Liver (tissue), 9 donors: ENCODE data around the gene KDM7A. TPM values are rescaled to one million over a fixed set of nuclear protein-coding genes. Genes with fewer than 3 reads are reported as not detected.

Experiments
- DNase-seq: peaks from one replicate; pipeline ENCODE4 v3.0.0-alpha.2; 2017; ENCODE audit warnings: low spot score
- H3K27ac ChIP-seq, 2 donors: one replicate each; pipeline ENCODE4 v1.7.0; 2013; ENCODE audit warnings: inconsistent platforms in 2 of 2, low read length in 2 of 2, control low read depth in 1 of 2, low read depth in 1 of 2, mild to moderate bottlenecking in 1 of 2
- H3K27me3 ChIP-seq, 4 donors: one replicate each; pipeline versions ENCODE4 v1.6.1 to v1.7.0; 2013; ENCODE audit warnings: low read length in 3 of 4, inconsistent platforms in 1 of 4, mild to moderate bottlenecking in 1 of 4, moderate library complexity in 1 of 4; ENCODE audit not compliant: control insufficient read depth in 4 of 4, insufficient read depth in 4 of 4
- H3K36me3 ChIP-seq, 4 donors: one replicate each; pipeline versions ENCODE4 v1.6.1 to v1.7.0; 2013; ENCODE audit warnings: low read length in 3 of 4, mild to moderate bottlenecking in 3 of 4, low read depth in 1 of 4, moderate library complexity in 1 of 4; ENCODE audit not compliant: control insufficient read depth in 4 of 4, insufficient read depth in 3 of 4
- H3K4me1 ChIP-seq, 4 donors: one replicate each; pipeline versions ENCODE4 v1.6.1 to v1.7.0; 2013; ENCODE audit warnings: low read length in 3 of 4, mild to moderate bottlenecking in 3 of 4, moderate library complexity in 1 of 4; ENCODE audit not compliant: control insufficient read depth in 4 of 4, insufficient read depth in 4 of 4
- H3K4me3 ChIP-seq, 3 donors: one replicate each; pipeline versions ENCODE4 v1.6.1 to v1.7.0; 2013; ENCODE audit warnings: low read length in 3 of 3, control low read depth in 1 of 3, low read depth in 1 of 3, mild to moderate bottlenecking in 1 of 3
- H3K9ac ChIP-seq, 2 donors: one replicate each; pipeline ENCODE4 v1.7.0; 2013; ENCODE audit warnings: low read length in 2 of 2, mild to moderate bottlenecking in 2 of 2, moderate library complexity in 2 of 2, control low read depth in 1 of 2, low read depth in 1 of 2
- H3K9me3 ChIP-seq, 4 donors: one replicate each; pipeline versions ENCODE4 v1.6.1 to v1.7.0; 2013; ENCODE audit warnings: low read length in 3 of 4; ENCODE audit not compliant: control insufficient read depth in 4 of 4
- EGR1 ChIP-seq, 2 donors: IDR thresholded peaks; 2 replicates each; pipeline ENCODE4 v1.6.1; 2016 to 2018; ENCODE audit warnings: antibody characterized with exemption in 2 of 2, low read depth in 2 of 2
- FOXA1 ChIP-seq: IDR thresholded peaks from 2 replicates; pipeline ENCODE4 v1.6.1; 2016; ENCODE audit warnings: antibody characterized with exemption
- FOXA2 ChIP-seq: IDR thresholded peaks from 2 replicates; pipeline ENCODE4 v1.6.1; 2016; ENCODE audit warnings: antibody characterized with exemption
- GABPA ChIP-seq, 2 donors: IDR thresholded peaks in 1 of 2; conservative IDR thresholded peaks in 1 of 2; 2 replicates each; pipeline ENCODE4 v1.6.1; 2016; ENCODE audit warnings: antibody characterized with exemption in 2 of 2, mild to moderate bottlenecking in 1 of 2, moderate library complexity in 1 of 2
- HNF4A ChIP-seq, 2 donors: conservative IDR thresholded peaks; 2 replicates each; pipeline ENCODE4 v1.6.1; 2016; ENCODE audit warnings: antibody characterized with exemption in 2 of 2, mild to moderate bottlenecking in 2 of 2
- HNF4G ChIP-seq: IDR thresholded peaks from 2 replicates; pipeline ENCODE4 v1.6.1; 2016; ENCODE audit warnings: antibody characterized with exemption
- JUND ChIP-seq, 2 donors: IDR thresholded peaks; 2 replicates each; pipeline ENCODE4 v1.6.1; 2016; ENCODE audit warnings: antibody characterized with exemption in 2 of 2
- NR2F2 ChIP-seq: IDR thresholded peaks from 2 replicates; pipeline ENCODE4 v1.6.1; 2016; ENCODE audit warnings: antibody characterized with exemption
- RAD21 ChIP-seq, 2 donors: IDR thresholded peaks; 2 replicates each; pipeline ENCODE4 v1.6.1; 2016; ENCODE audit warnings: antibody characterized with exemption in 2 of 2, mild to moderate bottlenecking in 2 of 2
- RXRA ChIP-seq, 2 donors: IDR thresholded peaks; 2 replicates each; pipeline ENCODE4 v1.6.1; 2017 to 2018; ENCODE audit warnings: antibody characterized with exemption in 2 of 2, mild to moderate bottlenecking in 1 of 2
- SP1 ChIP-seq: IDR thresholded peaks from 2 replicates; pipeline ENCODE4 v1.6.1; 2018; ENCODE audit warnings: antibody characterized with exemption, mild to moderate bottlenecking
- TAF1 ChIP-seq: conservative IDR thresholded peaks from 2 replicates; pipeline ENCODE4 v1.6.1; 2016; ENCODE audit warnings: antibody characterized with exemption, mild to moderate bottlenecking
- YY1 ChIP-seq: IDR thresholded peaks from 2 replicates; pipeline ENCODE4 v1.6.1; 2016; ENCODE audit warnings: antibody characterized with exemption, mild to moderate bottlenecking
- WGBS: extraction: QIAGEN DNeasy Blood & Tissue Kit; methylation state at CpG from one replicate; pipeline ENCODE4 v1.1.7; 2013; 5-methylcytosine and 5-hydroxymethylcytosine counted together
- polyA plus RNA-seq, 2 donors: library from polyadenylated mRNA; stranded (reverse) in 1 of 2; unstranded in 1 of 2; fragments of 200-250 nt in 1 of 2; fragments of >200 nt in 1 of 2; fragmentation: Nextera tagmentation in 1 of 2; extraction: Ambion mirVana in 1 of 2; gene quantifications; one replicate each; pipeline versions ENCODE4 v1.2.1 to v1.2.3, GENCODE V29; 2013 to 2015
- total RNA-seq, 2 donors: library from RNA; depleted of rRNA; stranded (reverse); fragments of >200 nt; gene quantifications; one replicate each; pipeline ENCODE4 v1.2.3, GENCODE V29; 2014
- TF ChIP-seq, protein P1 (sequence below): IDR thresholded peaks from 2 replicates; pipeline ENCODE4 v1.6.1; 2016; ENCODE audit warnings: antibody characterized with exemption
- TF ChIP-seq, protein P2 (sequence below): IDR thresholded peaks from 2 replicates; pipeline ENCODE4 v1.6.1; 2016; ENCODE audit warnings: antibody characterized with exemption
- TF ChIP-seq, protein P3 (sequence below): fragments of 150-350 bp; IDR thresholded peaks from 2 replicates; pipeline ENCODE4 v1.5.1; 2017; ENCODE audit warnings: improper control_type of control experiment, low read depth, low read length; ENCODE audit not compliant: missing input control
- TF ChIP-seq, protein P4 (sequence below): IDR thresholded peaks from 2 replicates; pipeline ENCODE4 v1.6.1; 2016; ENCODE audit warnings: antibody characterized with exemption, mild to moderate bottlenecking
- TF ChIP-seq, protein P5 (sequence below): IDR thresholded peaks from 2 replicates; pipeline ENCODE4 v1.6.1; 2016; ENCODE audit warnings: antibody characterized with exemption
- donor health status: healthy.
- donor health status: healthy.
- donor health status: healthy.
- donor health status: healthy.
- donor health status: healthy.

The KDM7A gene
- total and polyA plus RNA-seq, 4 donors = 1.9 to 27.5 (median 9.9) TPM

DNA sequence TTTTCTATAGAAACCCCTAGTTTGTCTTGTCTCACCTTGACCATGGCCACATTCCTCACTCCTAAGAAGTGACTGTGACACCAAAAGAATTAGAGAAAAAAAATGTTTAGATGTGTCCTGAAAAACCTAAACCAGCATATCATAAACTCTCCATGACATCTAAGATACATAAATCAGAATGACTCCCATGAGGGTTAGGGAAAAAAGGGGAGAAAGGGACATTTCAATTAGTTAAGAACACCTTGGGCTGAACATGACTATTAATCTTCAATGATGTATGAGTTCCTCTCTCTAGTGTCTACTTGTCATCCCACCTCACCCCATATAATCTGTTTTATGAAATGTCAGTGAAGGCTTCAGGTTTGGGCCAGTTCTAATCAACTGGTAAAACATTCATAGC lies 31.1 kb downstream of the KDM7A start:
- TF ChIP-seq FOXA2 = no peak
- TF ChIP-seq, protein P1, sequence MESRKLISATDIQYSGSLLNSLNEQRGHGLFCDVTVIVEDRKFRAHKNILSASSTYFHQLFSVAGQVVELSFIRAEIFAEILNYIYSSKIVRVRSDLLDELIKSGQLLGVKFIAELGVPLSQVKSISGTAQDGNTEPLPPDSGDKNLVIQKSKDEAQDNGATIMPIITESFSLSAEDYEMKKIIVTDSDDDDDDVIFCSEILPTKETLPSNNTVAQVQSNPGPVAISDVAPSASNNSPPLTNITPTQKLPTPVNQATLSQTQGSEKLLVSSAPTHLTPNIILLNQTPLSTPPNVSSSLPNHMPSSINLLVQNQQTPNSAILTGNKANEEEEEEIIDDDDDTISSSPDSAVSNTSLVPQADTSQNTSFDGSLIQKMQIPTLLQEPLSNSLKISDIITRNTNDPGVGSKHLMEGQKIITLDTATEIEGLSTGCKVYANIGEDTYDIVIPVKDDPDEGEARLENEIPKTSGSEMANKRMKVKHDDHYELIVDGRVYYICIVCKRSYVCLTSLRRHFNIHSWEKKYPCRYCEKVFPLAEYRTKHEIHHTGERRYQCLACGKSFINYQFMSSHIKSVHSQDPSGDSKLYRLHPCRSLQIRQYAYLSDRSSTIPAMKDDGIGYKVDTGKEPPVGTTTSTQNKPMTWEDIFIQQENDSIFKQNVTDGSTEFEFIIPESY = no peak
- TF ChIP-seq, protein P2, sequence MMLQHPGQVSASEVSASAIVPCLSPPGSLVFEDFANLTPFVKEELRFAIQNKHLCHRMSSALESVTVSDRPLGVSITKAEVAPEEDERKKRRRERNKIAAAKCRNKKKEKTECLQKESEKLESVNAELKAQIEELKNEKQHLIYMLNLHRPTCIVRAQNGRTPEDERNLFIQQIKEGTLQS = no peak
- Histone ChIP-seq H3K36me3 (peaks cover 0 to 6% (median 0%) of the 10 kb centered on the region in 4 donors), H3K4me3 (no peak overlapping the region)

DNA sequence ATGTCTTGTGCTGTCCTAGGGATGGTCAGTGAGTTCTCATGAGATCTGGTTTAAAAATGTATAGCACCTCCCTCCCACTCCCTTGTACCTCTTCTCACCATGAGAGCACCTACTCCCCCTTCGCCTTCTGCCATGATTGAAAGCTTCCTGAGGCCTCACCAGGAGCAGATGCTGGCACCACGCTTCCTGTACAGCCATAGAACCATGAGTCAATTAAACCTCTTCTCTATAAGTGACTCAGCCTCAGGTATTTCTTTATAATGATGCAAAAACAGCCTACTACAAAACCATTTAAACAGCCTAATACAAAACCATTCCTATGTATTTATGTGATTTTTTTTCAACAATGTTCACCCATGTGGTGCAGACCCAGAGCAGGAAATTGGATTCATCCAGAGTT lies 32.0 kb downstream of the KDM7A start:
- Histone ChIP-seq H3K9ac (no peak overlapping the region), H3K27me3 (no peaks in the 10 kb centered on the region), H3K9me3 (no peaks in the 10 kb centered on the region), H3K4me1 (peaks cover 0 to 4% (median 0%) of the 10 kb centered on the region in 4 donors), H3K4me3 (no peak overlapping the region), H3K27ac (no peak overlapping the region), H3K36me3 (peaks cover 0 to 6% (median 0%) of the 10 kb centered on the region in 4 donors)
- DNase-seq = no peak
- 97% methylated on average over 2 of the region's 2 CpGs for WGBS
- no peak for TF ChIP-seq FOXA1
- no peak for TF ChIP-seq SP1
- TF ChIP-seq, protein P3, sequence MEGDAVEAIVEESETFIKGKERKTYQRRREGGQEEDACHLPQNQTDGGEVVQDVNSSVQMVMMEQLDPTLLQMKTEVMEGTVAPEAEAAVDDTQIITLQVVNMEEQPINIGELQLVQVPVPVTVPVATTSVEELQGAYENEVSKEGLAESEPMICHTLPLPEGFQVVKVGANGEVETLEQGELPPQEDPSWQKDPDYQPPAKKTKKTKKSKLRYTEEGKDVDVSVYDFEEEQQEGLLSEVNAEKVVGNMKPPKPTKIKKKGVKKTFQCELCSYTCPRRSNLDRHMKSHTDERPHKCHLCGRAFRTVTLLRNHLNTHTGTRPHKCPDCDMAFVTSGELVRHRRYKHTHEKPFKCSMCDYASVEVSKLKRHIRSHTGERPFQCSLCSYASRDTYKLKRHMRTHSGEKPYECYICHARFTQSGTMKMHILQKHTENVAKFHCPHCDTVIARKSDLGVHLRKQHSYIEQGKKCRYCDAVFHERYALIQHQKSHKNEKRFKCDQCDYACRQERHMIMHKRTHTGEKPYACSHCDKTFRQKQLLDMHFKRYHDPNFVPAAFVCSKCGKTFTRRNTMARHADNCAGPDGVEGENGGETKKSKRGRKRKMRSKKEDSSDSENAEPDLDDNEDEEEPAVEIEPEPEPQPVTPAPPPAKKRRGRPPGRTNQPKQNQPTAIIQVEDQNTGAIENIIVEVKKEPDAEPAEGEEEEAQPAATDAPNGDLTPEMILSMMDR = no peak
- TF ChIP-seq EGR1 (IDR thresholded peaks at IDR 0.05; ENCODE audit: low read depth in 2 of 2) = no peak
- no peak for TF ChIP-seq JUND (IDR thresholded peaks at IDR 0.05)
- TF ChIP-seq, protein P4, sequence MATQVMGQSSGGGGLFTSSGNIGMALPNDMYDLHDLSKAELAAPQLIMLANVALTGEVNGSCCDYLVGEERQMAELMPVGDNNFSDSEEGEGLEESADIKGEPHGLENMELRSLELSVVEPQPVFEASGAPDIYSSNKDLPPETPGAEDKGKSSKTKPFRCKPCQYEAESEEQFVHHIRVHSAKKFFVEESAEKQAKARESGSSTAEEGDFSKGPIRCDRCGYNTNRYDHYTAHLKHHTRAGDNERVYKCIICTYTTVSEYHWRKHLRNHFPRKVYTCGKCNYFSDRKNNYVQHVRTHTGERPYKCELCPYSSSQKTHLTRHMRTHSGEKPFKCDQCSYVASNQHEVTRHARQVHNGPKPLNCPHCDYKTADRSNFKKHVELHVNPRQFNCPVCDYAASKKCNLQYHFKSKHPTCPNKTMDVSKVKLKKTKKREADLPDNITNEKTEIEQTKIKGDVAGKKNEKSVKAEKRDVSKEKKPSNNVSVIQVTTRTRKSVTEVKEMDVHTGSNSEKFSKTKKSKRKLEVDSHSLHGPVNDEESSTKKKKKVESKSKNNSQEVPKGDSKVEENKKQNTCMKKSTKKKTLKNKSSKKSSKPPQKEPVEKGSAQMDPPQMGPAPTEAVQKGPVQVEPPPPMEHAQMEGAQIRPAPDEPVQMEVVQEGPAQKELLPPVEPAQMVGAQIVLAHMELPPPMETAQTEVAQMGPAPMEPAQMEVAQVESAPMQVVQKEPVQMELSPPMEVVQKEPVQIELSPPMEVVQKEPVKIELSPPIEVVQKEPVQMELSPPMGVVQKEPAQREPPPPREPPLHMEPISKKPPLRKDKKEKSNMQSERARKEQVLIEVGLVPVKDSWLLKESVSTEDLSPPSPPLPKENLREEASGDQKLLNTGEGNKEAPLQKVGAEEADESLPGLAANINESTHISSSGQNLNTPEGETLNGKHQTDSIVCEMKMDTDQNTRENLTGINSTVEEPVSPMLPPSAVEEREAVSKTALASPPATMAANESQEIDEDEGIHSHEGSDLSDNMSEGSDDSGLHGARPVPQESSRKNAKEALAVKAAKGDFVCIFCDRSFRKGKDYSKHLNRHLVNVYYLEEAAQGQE = no peak
- no peak for TF ChIP-seq RAD21 (IDR thresholded peaks at IDR 0.05)
- no peak for TF ChIP-seq HNF4G
- no peak for TF ChIP-seq GABPA (IDR thresholded peaks at IDR 0.05 in 1 of 2, conservative IDR thresholded peaks at IDR 0.05 in 1 of 2)
- TF ChIP-seq, protein P5, sequence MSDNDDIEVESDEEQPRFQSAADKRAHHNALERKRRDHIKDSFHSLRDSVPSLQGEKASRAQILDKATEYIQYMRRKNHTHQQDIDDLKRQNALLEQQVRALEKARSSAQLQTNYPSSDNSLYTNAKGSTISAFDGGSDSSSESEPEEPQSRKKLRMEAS = no peak
- no peak for TF ChIP-seq NR2F2
- TF ChIP-seq TAF1 = no peak
- no peak for TF ChIP-seq YY1
- TF ChIP-seq, protein P1 = no peak
- TF ChIP-seq FOXA2 = no peak
- TF ChIP-seq, protein P2 = no peak
- no peak for TF ChIP-seq RXRA (IDR thresholded peaks at IDR 0.05)
- TF ChIP-seq HNF4A (conservative IDR thresholded peaks at IDR 0.05) = no peak

More for the DNA sequence above, 31.1 kb downstream of the KDM7A start:
- Histone ChIP-seq H3K27me3 (no peaks in the 10 kb centered on the region), H3K27ac (no peak overlapping the region), H3K9ac (no peak overlapping the region), H3K9me3 (no peaks in the 10 kb centered on the region), H3K4me1 (peaks cover 0 to 4% (median 0%) of the 10 kb centered on the region in 4 donors)
- no peak for DNase-seq
